Inferior parietal cortex (tissue), 1 donor: Measurements from ENCODE around the gene DPY19L2.
"Not testable (repeated sequence)": the region's sequence is repeated elsewhere in the genome, so short reads cannot be mapped to it uniquely, and the experiment has no call there.

Experiments
- DNase-seq: peaks from one replicate; pipeline ENCODE4 v3.0.0-alpha.2; 2016; ENCODE audit errors: extremely low spot score

The DPY19L2 gene

DNA sequence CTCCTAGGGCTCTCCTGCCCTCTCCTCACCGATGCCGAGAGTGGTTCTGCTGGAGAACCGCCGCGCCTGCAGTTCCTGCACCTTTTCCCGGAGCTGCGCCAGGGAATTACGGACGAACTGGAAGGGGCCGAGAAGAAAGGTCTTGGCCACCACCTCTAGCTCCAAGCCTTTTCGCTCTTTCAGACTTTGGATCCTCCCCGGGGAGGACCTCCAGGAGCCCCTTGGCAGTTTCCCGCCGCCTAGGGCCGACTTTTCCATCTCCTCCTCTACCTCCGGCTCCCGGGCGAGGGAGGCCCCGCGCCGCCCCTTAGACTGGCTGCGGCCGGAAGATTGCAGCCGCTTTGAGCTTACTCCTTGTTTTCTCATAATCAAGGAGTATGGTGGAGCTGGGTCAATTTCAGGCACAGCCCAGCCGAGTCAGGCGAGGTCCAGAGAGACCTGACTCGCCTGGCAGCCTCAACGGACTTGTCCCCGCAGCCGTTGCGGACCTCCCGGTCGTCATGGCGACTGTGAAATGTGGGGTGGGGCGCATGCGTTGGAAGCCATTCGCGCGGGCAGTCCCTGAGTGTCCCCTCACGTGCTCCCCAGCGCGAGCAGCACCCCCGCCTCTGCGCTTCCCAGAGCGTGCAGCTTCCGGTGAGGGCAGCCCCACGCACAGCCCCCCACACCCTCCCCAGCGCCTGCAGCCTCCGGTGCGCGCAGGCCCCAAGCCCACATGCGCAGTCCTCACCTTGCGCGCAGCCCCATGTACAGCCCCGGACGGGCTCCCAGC, at the start of gene DPY19L2:
Gene DPY19L2, minus strand, starts transcription at position 466 of the 772 bp plus-strand sequence. Its CDS starts 100 bp downstream, at position 366.
- DNase-seq, result peak; percentile 60

GRCh38 chr12:63716891-63717290, 48.6 kb upstream of the DPY19L2 start:
- not testable (repeated sequence) for DNase-seq

- not testable (repeated sequence) for DNase-seq
Measured at GRCh38 chr12:63715107-63715625, 46.9 kb upstream of the DPY19L2 start.

- not testable (repeated sequence) for DNase-seq
Measured at GRCh38 chr12:63714409-63714808, 46.1 kb upstream of the DPY19L2 start.

GRCh38 chr12:63713681-63714075, 45.4 kb upstream of the DPY19L2 start:
- not testable (repeated sequence) for DNase-seq

GRCh38 chr12:63712979-63713680, 44.8 kb upstream of the DPY19L2 start:
- DNase-seq, result not testable (repeated sequence)

DNA sequence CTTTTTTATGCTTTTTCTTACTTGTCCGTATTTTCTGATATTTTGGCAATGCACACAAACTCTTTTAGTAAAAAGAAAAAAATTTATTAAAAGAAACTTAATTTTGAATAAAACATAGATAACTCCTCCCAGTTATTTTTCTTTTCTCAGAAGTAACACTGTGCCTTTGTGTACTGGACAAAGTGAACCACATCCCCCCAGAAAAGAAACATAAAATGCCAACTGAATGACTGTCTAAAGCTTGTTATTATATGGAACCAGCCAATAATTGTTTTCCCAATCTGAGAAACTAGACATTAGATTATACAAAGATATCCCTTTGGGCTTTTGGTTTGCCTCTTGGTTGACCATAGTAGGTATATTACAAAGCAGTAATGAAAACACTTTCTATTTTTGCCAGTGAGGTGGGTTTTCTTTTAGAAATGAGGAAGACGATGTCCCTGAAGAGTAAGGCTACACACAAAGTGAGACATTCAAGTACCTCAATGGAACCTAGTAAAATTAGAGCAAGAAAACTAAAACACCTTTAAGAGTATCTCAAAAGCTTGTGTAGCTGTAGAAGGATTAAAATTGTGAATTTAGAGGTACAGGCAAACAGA, 44.2 kb upstream of the DPY19L2 start:
- DNase-seq, result not testable (repeated sequence)

GRCh38 chr12:63711339-63711738, 43.0 kb upstream of the DPY19L2 start:
- not testable (repeated sequence) for DNase-seq

- DNase-seq, result no peak
Measured at GRCh38 chr12:63706336-63706735, 38.0 kb upstream of the DPY19L2 start.

- not testable (repeated sequence) for DNase-seq
Measured at GRCh38 chr12:63699678-63700382, 31.5 kb upstream of the DPY19L2 start.

DNA sequence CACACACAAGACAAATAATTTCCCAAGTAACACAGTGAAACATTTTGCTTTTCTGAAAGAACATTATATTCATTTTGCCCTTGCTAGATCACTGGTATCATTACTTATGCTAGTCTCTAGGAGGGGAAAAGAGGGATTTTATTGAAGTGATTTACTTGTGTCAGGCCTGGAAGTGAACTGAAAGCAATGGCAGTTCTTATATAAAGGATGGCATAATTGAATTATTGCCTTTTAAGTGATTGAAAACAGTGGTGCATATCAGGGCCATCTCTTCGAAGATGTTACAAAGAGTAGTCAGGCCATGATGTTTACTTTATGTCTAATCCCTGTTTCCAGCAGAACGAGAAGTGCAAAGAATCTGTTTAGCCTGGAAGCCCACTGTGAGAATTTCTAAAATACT, 30.7 kb upstream of the DPY19L2 start:
- DNase-seq, result not testable (repeated sequence)

DNA sequence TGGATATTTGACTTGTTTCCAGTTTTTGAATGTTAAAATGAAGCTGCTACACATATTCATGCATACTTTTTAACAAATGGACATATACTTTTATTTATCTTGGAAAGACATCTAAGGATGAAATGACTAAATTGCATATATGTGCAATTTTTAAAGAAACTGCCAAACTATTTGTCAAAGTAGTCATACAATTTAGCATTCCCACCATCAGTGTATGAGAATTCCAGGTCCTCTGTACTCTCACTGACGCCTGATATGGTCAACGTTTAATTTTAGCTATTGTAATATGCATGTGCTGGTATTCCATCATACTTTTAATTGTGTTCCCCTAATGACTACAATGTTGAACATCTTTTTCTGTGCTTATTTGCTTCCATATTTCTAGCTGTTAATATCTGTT, 22.5 kb upstream of the DPY19L2 start:
- DNase-seq, result not testable (repeated sequence)

- not testable (repeated sequence) for DNase-seq
Measured at GRCh38 chr12:63689141-63689540, 20.8 kb upstream of the DPY19L2 start.

- not testable (repeated sequence) for DNase-seq
Measured at GRCh38 chr12:63686623-63687022, 18.3 kb upstream of the DPY19L2 start.

DNA sequence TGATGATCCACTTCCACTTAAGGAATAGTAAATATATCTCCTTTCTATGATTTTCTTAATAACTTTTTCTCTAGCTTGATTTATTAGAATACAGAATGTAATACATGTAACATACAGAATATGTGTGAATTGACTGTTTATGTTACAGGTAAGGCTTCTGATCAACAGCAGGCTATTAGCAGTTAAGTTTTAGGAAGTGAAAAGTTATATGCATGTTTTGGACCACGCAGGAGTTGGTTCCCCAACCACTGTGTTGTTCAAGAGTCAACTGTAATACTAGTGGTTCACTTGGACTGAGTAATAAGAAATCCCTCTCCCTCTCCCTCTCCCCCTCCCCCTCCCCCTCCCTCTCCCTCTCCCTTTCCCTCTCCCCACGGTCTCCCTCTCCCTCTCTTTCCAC, 17.5 kb upstream of the DPY19L2 start:
- DNase-seq, result not testable (repeated sequence)

DNA sequence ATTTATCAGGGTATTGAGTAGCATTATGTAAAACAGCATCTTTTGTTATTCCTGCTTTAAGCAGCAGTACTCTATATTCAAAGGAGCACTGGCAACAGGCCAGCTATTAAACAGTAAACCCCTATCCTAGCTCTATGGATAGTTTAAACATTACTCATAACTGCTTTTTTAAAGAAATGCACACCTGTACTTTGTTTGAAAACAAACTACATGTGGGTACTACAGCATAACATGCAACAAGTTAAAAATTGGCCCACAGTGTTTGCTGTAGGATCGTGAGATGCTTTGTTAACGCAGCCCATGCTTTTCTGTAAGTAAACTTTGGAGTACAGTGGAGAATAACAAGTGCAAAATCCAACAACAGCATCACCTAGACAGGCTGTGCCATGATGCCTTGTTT, 14.3 kb upstream of the DPY19L2 start:
- not testable (repeated sequence) for DNase-seq

GRCh38 chr12:63680758-63681157, 12.5 kb upstream of the DPY19L2 start:
- not testable (repeated sequence) for DNase-seq

DNA sequence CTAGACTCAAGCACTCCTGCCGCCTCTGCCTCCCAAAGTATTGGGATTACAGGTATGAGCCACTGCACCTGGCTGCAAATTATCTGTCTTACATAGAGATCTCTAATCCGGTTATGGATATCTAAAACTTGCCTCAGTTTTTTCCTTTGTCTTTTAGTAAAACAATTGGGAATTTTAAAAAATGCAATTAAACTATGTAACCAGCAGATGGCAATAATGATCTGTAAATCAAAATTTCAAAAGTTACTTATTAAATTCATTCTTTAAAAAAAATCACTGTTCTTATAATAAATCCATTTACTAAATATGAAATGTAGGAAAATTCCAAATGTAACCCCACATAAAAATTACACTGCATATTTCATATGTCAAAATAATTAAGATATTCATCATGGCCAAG, 4.3 kb upstream of the DPY19L2 start:
- not testable (repeated sequence) for DNase-seq

- DNase-seq, result not testable (repeated sequence)
Measured at GRCh38 chr12:63669936-63670335, 1.6 kb upstream of the DPY19L2 start.

DNA sequence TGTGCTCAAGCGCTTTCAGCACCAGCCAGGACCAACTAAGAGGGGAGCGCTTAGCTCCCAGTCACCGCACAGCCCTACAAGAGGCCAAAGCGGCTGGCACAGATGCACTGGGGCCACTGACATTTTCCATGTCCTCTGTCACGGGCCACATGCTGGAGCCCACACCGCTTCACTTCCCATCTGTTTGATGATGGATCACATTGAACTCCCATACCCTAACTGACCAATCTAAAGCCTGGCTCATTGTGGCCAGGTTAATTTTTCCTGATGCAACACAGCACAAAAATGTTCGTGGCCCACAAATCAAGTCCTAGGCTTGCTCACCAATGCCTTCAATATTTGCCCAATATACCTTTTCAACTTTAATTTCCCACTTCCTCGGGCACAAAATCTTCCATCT, 1.1 kb upstream of the DPY19L2 start:
- not testable (repeated sequence) for DNase-seq

DNA sequence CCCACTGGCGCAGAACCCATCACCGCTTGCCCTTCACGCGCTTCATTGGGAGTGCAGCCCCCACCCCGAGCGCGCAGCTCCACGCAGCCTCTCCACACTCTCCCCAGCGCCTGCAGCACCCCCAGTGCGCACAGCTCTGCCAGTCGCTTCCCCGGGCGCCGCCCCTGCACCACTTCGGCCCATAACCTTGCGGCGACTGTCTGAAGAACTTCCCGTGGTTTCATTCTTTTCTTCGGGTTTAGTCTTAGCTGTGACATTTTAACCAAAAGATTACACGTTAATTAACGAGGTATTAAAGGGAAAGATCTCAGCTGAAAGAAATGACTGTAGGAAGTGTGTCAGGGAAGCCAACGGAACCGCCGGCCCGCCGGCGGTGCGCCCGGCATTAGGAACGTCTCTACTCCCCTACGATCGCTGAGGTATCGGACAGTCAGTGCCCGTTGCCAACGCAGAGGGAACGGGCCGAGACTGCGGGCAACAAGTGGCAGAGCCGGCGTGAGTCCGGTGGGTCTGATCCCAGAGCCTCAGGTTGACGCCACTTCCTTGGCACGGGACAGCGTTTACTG, 590 bp upstream of the DPY19L2 start:
- peak; percentile 36 for DNase-seq
